Endothelial cell (in vitro differentiated cells): ENCODE measurements around the gene CST3. TPM values are rescaled to one million over a fixed set of nuclear protein-coding genes. Genes with fewer than 3 reads are reported as not detected.

Source experiments
- DNase-seq: peaks from one replicate; pipeline ENCODE4 v3.0.0; 2021; ENCODE audit warnings: low spot score
- H3K27ac Mint-ChIP-seq: one replicate; pipeline ENCODE4 v1.8.0; 2021; ENCODE audit warnings: mixed read lengths, inconsistent platforms; ENCODE audit not compliant: unreplicated experiment
- H3K27me3 Mint-ChIP-seq: one replicate; pipeline ENCODE4 v1.8.0; 2021; ENCODE audit warnings: mild to moderate bottlenecking, moderate library complexity, mixed read lengths, inconsistent platforms; ENCODE audit not compliant: unreplicated experiment
- H3K36me3 Mint-ChIP-seq: one replicate; pipeline ENCODE4 v1.8.0; 2021; ENCODE audit warnings: mild to moderate bottlenecking, low read depth, mixed read lengths, inconsistent platforms; ENCODE audit not compliant: unreplicated experiment
- H3K4me1 Mint-ChIP-seq: one replicate; pipeline ENCODE4 v1.8.0; 2021; ENCODE audit warnings: mild to moderate bottlenecking, mixed read lengths, inconsistent platforms; ENCODE audit not compliant: unreplicated experiment
- H3K4me3 Mint-ChIP-seq: one replicate; pipeline ENCODE4 v1.8.0; 2021; ENCODE audit warnings: mild to moderate bottlenecking, mixed read lengths, inconsistent platforms; ENCODE audit not compliant: unreplicated experiment
- H3K9me3 Mint-ChIP-seq: one replicate; pipeline ENCODE4 v1.8.0; 2021; ENCODE audit warnings: mixed read lengths, inconsistent platforms; ENCODE audit not compliant: unreplicated experiment
- total RNA-seq: library from RNA; stranded (reverse); fragmentation: NEBNext Ultra II Directional; extraction: Animal tissue kit (Norgen Biotek cat#: 25700); gene quantifications from one replicate; pipeline ENCODE4 v1.2.1, GENCODE V29; 2021; ENCODE audit not compliant: unreplicated experiment
- TF ChIP-seq, protein P1 (sequence below): fragments of 200-600 bp; sonication (generic); IDR thresholded peaks from one replicate; pipeline ENCODE4 v1.5.0; 2021; ENCODE audit warnings: antibody characterized with exemption; ENCODE audit not compliant: unreplicated experiment

Gene CST3
- total RNA-seq, 1 donor from 2014 or later, result 40.6 TPM

DNA sequence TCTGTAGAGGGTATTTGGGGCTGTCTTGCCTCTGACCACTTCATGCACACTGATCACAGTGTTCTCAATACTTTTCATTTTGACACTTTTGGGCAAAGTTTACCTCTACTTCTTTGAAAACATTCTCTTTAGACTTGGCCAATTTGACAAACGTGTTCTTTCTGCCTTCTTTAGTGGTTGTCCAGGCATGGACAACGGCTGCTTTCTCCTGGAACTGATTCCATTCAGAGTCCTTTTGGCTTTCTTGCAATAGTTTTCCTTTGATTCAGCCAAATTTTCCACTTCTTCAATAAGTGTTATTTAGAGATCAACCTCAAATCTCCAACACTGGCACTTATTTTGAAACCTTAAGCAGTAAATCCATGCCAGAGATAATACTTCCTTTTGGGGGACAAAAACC, 25.4 kb downstream of the CST3 start:
- Mint-ChIP-seq H3K27ac (no peak overlapping the region), H3K4me1 (no peaks in the 10 kb centered on the region), H3K27me3 (no peaks in the 10 kb centered on the region), H3K9me3 (no peaks in the 10 kb centered on the region), H3K4me3 (no peak overlapping the region), H3K36me3 (no peaks in the 10 kb centered on the region)
- TF ChIP-seq, protein P1, sequence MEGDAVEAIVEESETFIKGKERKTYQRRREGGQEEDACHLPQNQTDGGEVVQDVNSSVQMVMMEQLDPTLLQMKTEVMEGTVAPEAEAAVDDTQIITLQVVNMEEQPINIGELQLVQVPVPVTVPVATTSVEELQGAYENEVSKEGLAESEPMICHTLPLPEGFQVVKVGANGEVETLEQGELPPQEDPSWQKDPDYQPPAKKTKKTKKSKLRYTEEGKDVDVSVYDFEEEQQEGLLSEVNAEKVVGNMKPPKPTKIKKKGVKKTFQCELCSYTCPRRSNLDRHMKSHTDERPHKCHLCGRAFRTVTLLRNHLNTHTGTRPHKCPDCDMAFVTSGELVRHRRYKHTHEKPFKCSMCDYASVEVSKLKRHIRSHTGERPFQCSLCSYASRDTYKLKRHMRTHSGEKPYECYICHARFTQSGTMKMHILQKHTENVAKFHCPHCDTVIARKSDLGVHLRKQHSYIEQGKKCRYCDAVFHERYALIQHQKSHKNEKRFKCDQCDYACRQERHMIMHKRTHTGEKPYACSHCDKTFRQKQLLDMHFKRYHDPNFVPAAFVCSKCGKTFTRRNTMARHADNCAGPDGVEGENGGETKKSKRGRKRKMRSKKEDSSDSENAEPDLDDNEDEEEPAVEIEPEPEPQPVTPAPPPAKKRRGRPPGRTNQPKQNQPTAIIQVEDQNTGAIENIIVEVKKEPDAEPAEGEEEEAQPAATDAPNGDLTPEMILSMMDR, result no peak
- DNase-seq, result no peak

DNA sequence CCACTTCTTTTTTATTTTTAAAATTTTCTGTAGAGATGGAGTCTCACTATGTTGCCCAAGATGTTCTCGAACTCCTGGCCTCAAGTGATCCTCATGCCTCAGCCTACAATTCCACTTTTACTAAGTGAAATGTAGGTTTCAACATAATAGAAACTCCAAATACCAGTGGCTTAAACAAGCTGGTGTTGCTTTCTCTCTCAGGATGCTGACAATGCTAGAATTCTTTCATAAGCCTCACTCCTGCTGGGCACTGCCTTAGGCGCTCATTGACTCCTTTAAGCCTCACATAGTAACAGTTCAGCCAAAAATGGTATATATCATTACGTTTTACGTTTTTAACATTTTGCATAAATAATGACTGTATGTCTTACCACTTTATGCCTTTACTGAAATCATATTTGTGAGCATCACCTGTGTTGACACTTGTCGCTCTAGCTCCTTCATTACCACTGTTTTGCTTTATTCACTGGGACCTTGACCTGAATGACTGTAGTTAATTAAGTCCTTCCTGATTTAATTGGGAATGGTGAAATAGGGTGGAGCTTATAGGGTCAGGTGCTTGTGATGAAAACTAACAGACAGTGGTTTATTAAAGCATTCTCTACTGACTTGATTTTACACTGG, 28.2 kb downstream of the CST3 start:
- Mint-ChIP-seq H3K4me1 (no peaks in the 10 kb centered on the region), H3K36me3 (no peaks in the 10 kb centered on the region), H3K9me3 (no peaks in the 10 kb centered on the region), H3K27ac (no peak overlapping the region), H3K27me3 (no peaks in the 10 kb centered on the region), H3K4me3 (no peak overlapping the region)
- TF ChIP-seq, protein P1, result no peak
- DNase-seq, result no peak

DNA sequence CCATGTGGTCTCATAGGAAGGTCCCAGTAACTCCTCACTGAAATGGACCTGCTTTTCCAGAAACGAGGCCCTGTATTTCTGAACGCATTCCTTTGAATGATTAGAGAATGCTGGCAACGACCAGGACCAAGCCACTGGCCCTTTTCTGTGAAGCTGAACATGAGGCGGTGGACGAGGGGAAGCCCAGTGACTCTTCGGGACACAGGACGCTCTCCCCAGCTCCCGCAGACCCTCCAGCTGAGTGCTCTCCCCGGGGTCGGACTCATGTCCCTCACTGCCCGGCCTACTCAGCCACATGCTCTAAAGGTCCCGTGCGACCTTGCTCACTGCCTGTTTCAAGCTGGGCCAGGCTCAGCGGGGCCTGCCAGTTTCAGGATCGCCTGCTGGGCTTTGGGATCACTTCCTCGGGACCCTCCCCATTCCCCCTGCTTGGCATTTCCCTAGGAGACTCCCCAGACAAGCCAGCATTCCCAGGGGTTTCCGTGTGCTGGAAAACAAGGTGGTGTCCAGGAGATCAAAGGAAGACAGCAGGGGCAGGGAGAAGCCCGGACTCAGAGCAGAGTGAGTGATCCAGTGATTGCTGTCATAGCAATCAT, 29.4 kb downstream of the CST3 start:
- Mint-ChIP-seq H3K36me3 (no peaks in the 10 kb centered on the region), H3K27me3 (no peaks in the 10 kb centered on the region), H3K4me3 (no peak overlapping the region), H3K9me3 (no peaks in the 10 kb centered on the region), H3K4me1 (no peaks in the 10 kb centered on the region), H3K27ac (no peak overlapping the region)
- no peak for DNase-seq
- TF ChIP-seq, protein P1, result no peak

DNA sequence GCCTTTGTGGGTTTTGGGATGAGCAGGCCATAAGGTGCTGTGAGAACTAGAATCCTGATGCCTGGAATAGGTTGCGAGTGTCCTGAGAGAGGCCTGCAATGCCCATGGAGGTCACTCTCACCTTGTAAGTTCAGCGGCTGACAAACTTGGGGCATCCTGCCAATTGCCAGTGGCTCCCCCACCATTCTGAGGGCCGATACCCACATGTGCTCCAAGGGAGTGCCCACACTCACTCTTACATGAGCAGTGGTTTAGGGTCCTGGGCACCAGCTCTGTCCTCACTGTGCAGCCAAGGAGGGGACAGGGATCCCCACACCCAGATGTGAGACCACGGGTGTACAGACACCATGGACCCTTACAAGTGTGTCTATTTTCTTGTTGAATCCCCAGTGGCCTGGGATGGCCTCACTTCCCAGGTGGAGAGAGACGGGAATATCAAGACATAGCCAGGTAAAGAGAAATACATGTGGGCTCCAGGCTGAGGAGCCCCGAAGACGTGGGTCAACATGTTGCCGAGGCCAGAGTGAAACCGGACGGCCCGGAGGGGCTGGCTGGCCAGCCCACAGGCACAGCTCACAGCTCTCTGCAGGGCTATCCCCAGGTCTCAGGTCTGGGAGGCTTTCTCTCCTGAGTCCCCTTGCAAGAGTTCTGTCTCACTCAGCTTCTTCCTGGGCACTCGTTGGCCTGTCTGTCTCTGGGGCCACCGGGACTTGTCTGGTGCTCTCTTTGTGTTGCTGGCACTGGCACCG, 30.1 kb downstream of the CST3 start:
- Mint-ChIP-seq H3K9me3 (no peaks in the 10 kb centered on the region), H3K4me1 (no peaks in the 10 kb centered on the region), H3K4me3 (no peak overlapping the region), H3K27me3 (no peaks in the 10 kb centered on the region), H3K27ac (no peak overlapping the region), H3K36me3 (no peaks in the 10 kb centered on the region)
- DNase-seq, result no peak
- TF ChIP-seq, protein P1, result no peak

DNA sequence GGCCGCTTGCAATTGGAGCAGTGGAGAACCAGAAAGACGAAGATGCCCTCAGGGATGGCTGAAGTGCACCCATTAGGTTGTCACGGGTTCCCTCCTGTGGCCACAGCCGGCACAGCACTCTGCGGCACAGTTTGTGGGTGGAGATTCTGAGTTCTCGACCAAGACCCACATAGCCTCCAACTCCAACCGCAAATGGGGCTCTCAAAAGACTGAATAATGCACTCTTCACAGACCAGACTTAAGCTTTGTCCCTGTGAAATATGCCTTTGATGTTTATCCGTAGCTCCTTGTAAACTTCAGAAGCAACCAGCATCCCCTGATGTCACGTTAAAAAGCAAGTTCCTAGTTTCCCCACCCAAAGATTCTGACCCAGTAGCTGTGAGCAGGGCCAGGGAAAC, 31.1 kb downstream of the CST3 start:
- no peak overlapping the region for H3K27ac Mint-ChIP-seq
- no peaks in the 10 kb centered on the region for H3K9me3 Mint-ChIP-seq
- H3K4me1 Mint-ChIP-seq, result no peaks in the 10 kb centered on the region
- no peaks in the 10 kb centered on the region for H3K27me3 Mint-ChIP-seq
- peak; percentile 85 for DNase-seq
- H3K4me3 Mint-ChIP-seq, result no peak overlapping the region
- TF ChIP-seq, protein P1, result peak; percentile 71
- no peaks in the 10 kb centered on the region for H3K36me3 Mint-ChIP-seq
